Neural cell (in vitro differentiated cells): ENCODE results near the gene GSC2. TPM values are rescaled to one million over a fixed set of nuclear protein-coding genes. Genes with fewer than 3 reads are reported as not detected.

Experiments used
- H2AFZ ChIP-seq: fragments of 200-600, 300-800 bp; sonication (generic), shearing (Covaris generic); 2 replicates; pipeline ENCODE4 v1.6.0; 2014; ENCODE audit warnings: low read depth, mild to moderate bottlenecking, antibody characterized with exemption, low read length, moderate library complexity
- H3F3A ChIP-seq: fragments of 200-600 bp; shearing (Covaris generic); 2 replicates; pipeline ENCODE4 v1.6.1; 2016; ENCODE audit warnings: mild to moderate bottlenecking, moderate library complexity, mixed read lengths, antibody characterized with exemption, low read length; ENCODE audit not compliant: insufficient read depth, poor library complexity, severe bottlenecking
- H3K27ac ChIP-seq: fragments of 200-600, 300-800 bp; sonication (generic), shearing (Covaris generic); 2 replicates; pipeline ENCODE4 v1.5.1; 2014; ENCODE audit warnings: mild to moderate bottlenecking, low read length, moderate library complexity
- H3K27me3 ChIP-seq: fragments of 300-800, 200-600 bp; sonication (generic), shearing (Covaris generic); 2 replicates; pipeline ENCODE4 v1.6.0; 2014; ENCODE audit warnings: mild to moderate bottlenecking, low read depth, low read length, moderate library complexity; ENCODE audit not compliant: insufficient read depth
- H3K36me3 ChIP-seq: fragments of 300-800, 200-600 bp; sonication (generic), shearing (Covaris generic); 2 replicates; pipeline ENCODE4 v1.5.1; 2014; ENCODE audit warnings: mild to moderate bottlenecking, antibody characterized with exemption, low read length, moderate library complexity; ENCODE audit not compliant: insufficient read depth
- H3K4me2 ChIP-seq: fragments of 300-800, 200-600 bp; sonication (generic), shearing (Covaris generic); 2 replicates; pipeline ENCODE4 v1.6.0; 2014; ENCODE audit warnings: mild to moderate bottlenecking, low read length
- H3K4me3 ChIP-seq: fragments of 300-800, 200-600 bp; sonication (generic), shearing (Covaris generic); 2 replicates; pipeline ENCODE4 v1.5.1; 2014; ENCODE audit warnings: mild to moderate bottlenecking, low read length, moderate library complexity
- H3K79me2 ChIP-seq: fragments of 200-600 bp; shearing (Covaris generic); replicated peaks from 2 replicates; pipeline ENCODE4 v1.6.0; 2014; ENCODE audit warnings: mild to moderate bottlenecking, low read length, moderate library complexity; ENCODE audit not compliant: insufficient read depth
- H3K9ac ChIP-seq: fragments of 300-800, 200-600 bp; sonication (generic), shearing (Covaris generic); 2 replicates; pipeline ENCODE4 v1.6.1; 2016; ENCODE audit warnings: mild to moderate bottlenecking, low read length, mixed read lengths
- H3K9me2 ChIP-seq: fragments of 200-600 bp; shearing (Covaris generic); 2 replicates; pipeline ENCODE4 v1.6.1; 2016; ENCODE audit warnings: mild to moderate bottlenecking, low read length, mixed read lengths; ENCODE audit not compliant: insufficient read depth
- H3K9me3 ChIP-seq: fragments of 200-600, 300-800 bp; sonication (generic), shearing (Covaris generic); 2 replicates; pipeline ENCODE4 v1.6.1; 2016; ENCODE audit warnings: mild to moderate bottlenecking, mixed run types, low read length, moderate library complexity, mixed read lengths
- H4K20me1 ChIP-seq: fragments of 200-600 bp; shearing (Covaris generic); 2 replicates; pipeline ENCODE4 v1.6.1; 2016; ENCODE audit warnings: mild to moderate bottlenecking, mixed run types; ENCODE audit not compliant: insufficient read depth
- CTCF ChIP-seq: fragments of 450-650 bp; IDR thresholded peaks from 2 replicates; pipeline ENCODE4 v1.5.1; 2014; ENCODE audit warnings: antibody characterized with exemption, mild to moderate bottlenecking, moderate library complexity; ENCODE audit not compliant: poor library complexity, severe bottlenecking
- EP300 ChIP-seq: fragments of 450-650 bp; conservative IDR thresholded peaks from 2 replicates; pipeline ENCODE4 v1.6.1; 2014; ENCODE audit warnings: antibody characterized with exemption, mild to moderate bottlenecking, moderate library complexity; ENCODE audit not compliant: poor library complexity, severe bottlenecking
- EZH2 ChIP-seq: fragments of 200-600, 300-800 bp; shearing (Covaris generic), sonication (generic); IDR thresholded peaks from 2 replicates; pipeline ENCODE4 v1.6.1; 2014; ENCODE audit warnings: antibody characterized with exemption, low read length, borderline replicate concordance, mild to moderate bottlenecking; ENCODE audit not compliant: insufficient read depth, poor library complexity, severe bottlenecking
- MXI1 ChIP-seq: fragments of 450-650 bp; conservative IDR thresholded peaks from 2 replicates; pipeline ENCODE4 v1.6.1; 2014; ENCODE audit warnings: antibody characterized with exemption, mild to moderate bottlenecking; ENCODE audit not compliant: poor library complexity, severe bottlenecking
- POLR2AphosphoS5 ChIP-seq: IDR thresholded peaks from 2 replicates; pipeline ENCODE4 v1.6.1; 2012
- RAD21 ChIP-seq: fragments of 450-650 bp; conservative IDR thresholded peaks from 2 replicates; pipeline ENCODE4 v1.6.1; 2014; ENCODE audit warnings: antibody characterized with exemption, mild to moderate bottlenecking, moderate library complexity
- REST ChIP-seq: IDR thresholded peaks from 2 replicates; pipeline ENCODE4 v1.6.1; 2012; ENCODE audit warnings: borderline replicate concordance
- SMC3 ChIP-seq: fragments of 450-650 bp; conservative IDR thresholded peaks from 2 replicates; pipeline ENCODE4 v1.6.1; 2014; ENCODE audit warnings: antibody characterized with exemption, mild to moderate bottlenecking, moderate library complexity; ENCODE audit not compliant: poor library complexity
- TAF1 ChIP-seq: IDR thresholded peaks from 2 replicates; pipeline ENCODE4 v1.6.1; 2012; ENCODE audit warnings: low read depth
- polyA plus RNA-seq: library from polyadenylated mRNA; depleted of rRNA; stranded (reverse); fragments of >200 nt; gene quantifications from 2 replicates; pipeline ENCODE4 v1.2.3, GENCODE V29; 2014

GSC2 gene
- polyA plus RNA-seq, 1 donor from 2014 or later, result not detected

- no peak overlapping the region for H3K4me2 ChIP-seq
- H3K27ac ChIP-seq, result no peak overlapping the region
- H3K36me3 ChIP-seq, result no peaks in the 10 kb centered on the region
- H3K4me3 ChIP-seq, result peak overlapping the region; percentile 91
- H3K9ac ChIP-seq, result peak overlapping the region; percentile 71
- no peaks in the 10 kb centered on the region for H3F3A ChIP-seq
- H3K9me3 ChIP-seq, result no peaks in the 10 kb centered on the region
- no peaks in the 10 kb centered on the region for H3K27me3 ChIP-seq
- TF ChIP-seq EZH2, result no peak
- no peak for TF ChIP-seq SMC3
- no peak for TF ChIP-seq REST
- TF ChIP-seq POLR2AphosphoS5, result no peak
- TF ChIP-seq CTCF, result no peak
- TF ChIP-seq RAD21, result no peak
- H4K20me1 ChIP-seq, result no peaks in the 10 kb centered on the region
- peaks cover 4% of the 10 kb centered on the region for H3K79me2 ChIP-seq
- H3K9me2 ChIP-seq, result no peaks in the 10 kb centered on the region
- no peak overlapping the region for H2AFZ ChIP-seq
Observed at GRCh38 chr22:19177164-19178064, 27.3 kb upstream of the GSC2 start.

- no peaks in the 10 kb centered on the region for H3K9me2 ChIP-seq
- TF ChIP-seq RAD21, result no peak
- TF ChIP-seq SMC3, result no peak
- TF ChIP-seq TAF1, result no peak
- TF ChIP-seq EP300, result no peak
- TF ChIP-seq CTCF, result no peak
- TF ChIP-seq REST, result no peak
- TF ChIP-seq POLR2AphosphoS5, result no peak
- no peak for TF ChIP-seq EZH2
- no peak for TF ChIP-seq MXI1
- no peaks in the 10 kb centered on the region for H3F3A ChIP-seq
- peak overlapping the region; percentile 91 for H3K4me3 ChIP-seq
- no peak overlapping the region for H3K27ac ChIP-seq
- H3K36me3 ChIP-seq, result no peaks in the 10 kb centered on the region
- no peak overlapping the region for H2AFZ ChIP-seq
- H3K27me3 ChIP-seq, result no peaks in the 10 kb centered on the region
- H3K9me3 ChIP-seq, result no peaks in the 10 kb centered on the region
- H3K79me2 ChIP-seq, result peaks cover 11% of the 10 kb centered on the region
- no peak overlapping the region for H3K4me2 ChIP-seq
- no peaks in the 10 kb centered on the region for H4K20me1 ChIP-seq
- no peak overlapping the region for H3K9ac ChIP-seq
Observed at GRCh38 chr22:19176732-19177131, 26.6 kb upstream of the GSC2 start.
